GM19328 (cell line): ENCODE measurements around the gene ARHGEF7.
"Not testable (repeated sequence)": the region's sequence is repeated elsewhere in the genome, so short reads cannot be mapped to it uniquely, and the experiment has no call there.

ENCODE experiments used
- ATAC-seq: cut with Tn5 transposase; IDR thresholded peaks from one replicate; pipeline ENCODE4 v1.9.1; 2021; ENCODE audit warnings: mild to moderate bottlenecking, moderate library complexity; ENCODE audit not compliant: unreplicated experiment

ARHGEF7 gene

GRCh38 chr13:111249637-111250360 lies 134.7 kb downstream of the ARHGEF7 start:
- ATAC-seq, result no peak

GRCh38 chr13:111251646-111252445 lies 136.7 kb downstream of the ARHGEF7 start:
- no peak for ATAC-seq

- ATAC-seq, result no peak
Observed at GRCh38 chr13:111252446-111253364, 137.6 kb downstream of the ARHGEF7 start.

GRCh38 chr13:111253365-111253872 lies 138.3 kb downstream of the ARHGEF7 start:
- no peak for ATAC-seq

- no peak for ATAC-seq
Observed at GRCh38 chr13:111255228-111255790, 140.2 kb downstream of the ARHGEF7 start.

- no peak for ATAC-seq
Observed at GRCh38 chr13:111256458-111256857, 141.3 kb downstream of the ARHGEF7 start.

- no peak for ATAC-seq
Observed at GRCh38 chr13:111256946-111257345, 141.8 kb downstream of the ARHGEF7 start.

GRCh38 chr13:111257899-111258298 lies 142.8 kb downstream of the ARHGEF7 start:
- not testable (repeated sequence) for ATAC-seq

GRCh38 chr13:111258637-111259036 lies 143.5 kb downstream of the ARHGEF7 start:
- ATAC-seq, result no peak

- ATAC-seq, result no peak
Observed at GRCh38 chr13:111259058-111259457, 143.9 kb downstream of the ARHGEF7 start.

- no peak for ATAC-seq
Observed at GRCh38 chr13:111261326-111261725, 146.2 kb downstream of the ARHGEF7 start.

GRCh38 chr13:111262281-111262680 lies 147.2 kb downstream of the ARHGEF7 start:
- ATAC-seq, result no peak

GRCh38 chr13:111262715-111263114 lies 147.6 kb downstream of the ARHGEF7 start:
- ATAC-seq, result no peak

GRCh38 chr13:111263566-111263965 lies 148.5 kb downstream of the ARHGEF7 start:
- ATAC-seq, result no peak

GRCh38 chr13:111265006-111265700 lies 150.0 kb downstream of the ARHGEF7 start:
- no peak for ATAC-seq

- no peak for ATAC-seq
Observed at GRCh38 chr13:111265701-111266035, 150.6 kb downstream of the ARHGEF7 start.

GRCh38 chr13:111267205-111267604 lies 152.1 kb downstream of the ARHGEF7 start:
- no peak for ATAC-seq

GRCh38 chr13:111267784-111268183 lies 152.7 kb downstream of the ARHGEF7 start:
- no peak for ATAC-seq

GRCh38 chr13:111269508-111269907 lies 154.4 kb downstream of the ARHGEF7 start:
- ATAC-seq, result no peak

GRCh38 chr13:111270126-111270525 lies 155.0 kb downstream of the ARHGEF7 start:
- no peak for ATAC-seq
